NK-92 (cell line): ENCODE data around the gene GUK1.
"Not testable (repeated sequence)": the region's sequence is repeated elsewhere in the genome, so short reads cannot be mapped to it uniquely, and the experiment has no call there.

Source experiments
- DNase-seq: peaks from one replicate; lab custom pipeline; 2025; ENCODE audit not compliant: unreplicated experiment; lab: John Stamatoyannopoulos, UW

GUK1 gene

GRCh38 chr1:228161866-228162265 lies 21.8 kb downstream of the GUK1 start:
- DNase-seq, result no peak

- DNase-seq, result no peak
These were observed 22.4 kb downstream of the GUK1 start for GRCh38 chr1:228162286-228163006.

GRCh38 chr1:228163007-228163753 lies 23.1 kb downstream of the GUK1 start:
- DNase-seq, result no peak

GRCh38 chr1:228163776-228164519 lies 23.9 kb downstream of the GUK1 start:
- no peak for DNase-seq

- DNase-seq, result no peak
These were observed 24.7 kb downstream of the GUK1 start for GRCh38 chr1:228164561-228165371.

GRCh38 chr1:228165372-228166169 lies 25.5 kb downstream of the GUK1 start, which contains the start of gene IBA57:
Gene IBA57 (plus strand): TSS chr1:228165804. CDS start chr1:228165817, 13 bp downstream.
- peak; percentile 97 for DNase-seq

GRCh38 chr1:228166170-228166936 lies 26.3 kb downstream of the GUK1 start:
- DNase-seq, result no peak

- DNase-seq, result no peak
These were observed 28.6 kb downstream of the GUK1 start for GRCh38 chr1:228168563-228169270.

- DNase-seq, result no peak
These were observed 29.3 kb downstream of the GUK1 start for GRCh38 chr1:228169345-228169744.

GRCh38 chr1:228170666-228171065 lies 30.6 kb downstream of the GUK1 start:
- no peak for DNase-seq

- DNase-seq, result no peak
These were observed 31.3 kb downstream of the GUK1 start for GRCh38 chr1:228171221-228171891.

- no peak for DNase-seq
These were observed 32.8 kb downstream of the GUK1 start for GRCh38 chr1:228172591-228173527.

GRCh38 chr1:228173528-228174481 lies 33.7 kb downstream of the GUK1 start:
- not testable (repeated sequence) for DNase-seq

GRCh38 chr1:228174482-228175315 lies 34.6 kb downstream of the GUK1 start:
- DNase-seq, result no peak
